Erythroblast (primary cell): Measurements from ENCODE around the gene C2orf72.

Experiments used
- DNase-seq, 2 experiments: peaks; one replicate each; lab custom pipeline; 2025; lab: John Stamatoyannopoulos, UW
- GATA1 ChIP-seq: IDR thresholded peaks from 2 replicates; pipeline ENCODE4 v1.6.1; 2011; ENCODE audit warnings: low read depth, mild to moderate bottlenecking, control low read depth, low read length, moderate library complexity
- POLR2A ChIP-seq: IDR thresholded peaks from 2 replicates; pipeline ENCODE4 v1.6.1; 2011; ENCODE audit warnings: mild to moderate bottlenecking, low read length

C2orf72 gene

GRCh38 chr2:231043796-231044195, 6.5 kb downstream of the C2orf72 start:
- no peak for DNase-seq
- no peak for TF ChIP-seq POLR2A
- TF ChIP-seq GATA1 = no peak

GRCh38 chr2:231046916-231047273, 9.6 kb downstream of the C2orf72 start:
- no peak for DNase-seq
- TF ChIP-seq POLR2A (no peak), GATA1 (no peak)

GRCh38 chr2:231047274-231047922, 10.1 kb downstream of the C2orf72 start:
- TF ChIP-seq POLR2A (no peak), GATA1 (no peak)
- DNase-seq = no peak

- TF ChIP-seq GATA1 = no peak
- no peak for TF ChIP-seq POLR2A
- DNase-seq = no peak
Observed at GRCh38 chr2:231047923-231048915, 10.9 kb downstream of the C2orf72 start.

- DNase-seq = peak in 1 of 2 experiments; percentile 36
- no peak for TF ChIP-seq POLR2A
- TF ChIP-seq GATA1 = no peak
Observed at GRCh38 chr2:231049286-231050017, 12.1 kb downstream of the C2orf72 start.

DNA sequence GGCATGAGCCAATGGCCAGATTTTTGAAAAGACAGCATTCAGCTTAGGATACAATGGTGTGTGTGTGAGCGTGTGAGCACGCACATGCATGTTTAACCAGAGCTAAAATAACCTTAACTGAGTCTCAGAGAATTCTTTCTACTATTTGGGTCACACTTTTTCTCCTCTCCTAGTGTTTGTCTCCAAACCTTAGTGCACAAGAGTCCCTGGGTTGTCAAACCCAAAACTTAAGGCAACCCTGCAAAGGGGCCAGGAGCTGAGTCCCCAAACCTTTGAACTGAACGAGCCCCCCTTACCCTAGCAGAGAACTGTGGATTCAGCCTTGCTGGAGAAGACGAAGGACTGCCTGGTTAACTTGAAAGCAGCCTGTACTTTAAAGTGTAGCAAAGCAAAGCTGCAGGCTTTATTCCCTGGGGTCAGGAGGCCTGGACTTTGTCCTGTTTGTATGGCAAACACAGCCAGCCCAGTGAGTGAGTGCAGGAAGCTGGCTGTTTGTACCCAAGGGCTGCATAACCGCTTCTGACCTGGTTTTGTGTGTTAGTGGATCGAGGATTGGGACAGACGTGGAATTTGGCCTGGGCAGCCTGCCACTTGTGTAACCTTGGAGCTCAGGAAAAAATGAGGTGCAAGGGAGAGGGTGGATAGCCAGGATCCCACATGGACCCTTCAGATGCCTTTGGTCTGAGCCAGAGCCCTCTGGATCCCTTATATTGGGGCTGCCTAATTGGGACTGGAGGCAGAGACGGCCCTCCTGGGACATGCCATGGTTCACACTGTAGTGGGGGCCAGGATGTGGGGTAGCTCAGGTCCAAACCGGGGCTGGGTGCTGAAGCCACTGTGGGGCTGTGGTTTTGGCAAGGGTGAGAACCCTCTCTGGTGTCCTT, 12.9 kb downstream of the C2orf72 start:
- TF ChIP-seq GATA1 = no peak
- TF ChIP-seq POLR2A = no peak
- DNase-seq = no peak

DNA sequence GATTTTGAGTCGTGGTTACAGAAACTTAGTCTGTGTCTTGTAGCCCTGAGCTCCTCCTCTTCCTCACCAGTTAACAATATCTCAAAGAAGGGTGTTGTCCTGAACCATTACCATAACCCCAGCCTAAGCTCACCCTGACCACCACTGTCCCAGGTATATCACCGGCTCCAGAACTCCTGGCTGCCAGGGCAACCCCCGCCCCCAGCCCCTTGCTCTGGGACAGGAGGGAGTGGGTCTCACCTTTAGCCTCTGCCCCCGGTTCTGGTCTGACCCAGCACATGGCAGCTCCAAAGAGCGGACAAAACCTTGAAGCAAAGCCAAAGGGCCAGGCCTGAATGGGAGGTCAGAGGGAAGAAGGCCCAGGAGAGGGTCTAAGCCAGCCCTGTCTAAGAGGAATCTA, 13.8 kb downstream of the C2orf72 start:
- no peak for TF ChIP-seq POLR2A
- no peak for TF ChIP-seq GATA1
- DNase-seq = no peak

GRCh38 chr2:231052494-231053451, 15.4 kb downstream of the C2orf72 start:
- peak; percentile 84 to 88 for DNase-seq
- TF ChIP-seq GATA1 = no peak

DNA sequence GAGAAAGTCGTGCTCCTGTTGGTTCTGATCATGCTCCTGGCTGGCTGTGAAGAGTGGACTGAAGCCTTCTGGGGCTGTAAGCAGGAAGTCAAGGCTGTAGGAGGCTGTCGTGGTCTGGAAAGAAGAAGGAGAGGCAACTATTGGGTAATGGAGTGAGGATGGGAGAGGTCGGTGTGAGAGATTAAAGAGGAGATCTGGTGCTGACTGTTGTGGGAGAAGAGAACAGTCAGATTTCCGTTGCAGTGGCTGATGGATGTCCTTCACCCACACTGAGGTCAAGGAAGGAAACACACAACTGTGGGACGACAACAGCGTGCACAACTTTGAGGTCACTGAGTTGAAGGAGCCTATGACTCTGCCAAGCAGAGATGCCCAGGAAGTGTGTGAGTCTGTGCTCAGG, 16.5 kb downstream of the C2orf72 start:
- DNase-seq = no peak
- TF ChIP-seq GATA1 (no peak), POLR2A (no peak)

DNA sequence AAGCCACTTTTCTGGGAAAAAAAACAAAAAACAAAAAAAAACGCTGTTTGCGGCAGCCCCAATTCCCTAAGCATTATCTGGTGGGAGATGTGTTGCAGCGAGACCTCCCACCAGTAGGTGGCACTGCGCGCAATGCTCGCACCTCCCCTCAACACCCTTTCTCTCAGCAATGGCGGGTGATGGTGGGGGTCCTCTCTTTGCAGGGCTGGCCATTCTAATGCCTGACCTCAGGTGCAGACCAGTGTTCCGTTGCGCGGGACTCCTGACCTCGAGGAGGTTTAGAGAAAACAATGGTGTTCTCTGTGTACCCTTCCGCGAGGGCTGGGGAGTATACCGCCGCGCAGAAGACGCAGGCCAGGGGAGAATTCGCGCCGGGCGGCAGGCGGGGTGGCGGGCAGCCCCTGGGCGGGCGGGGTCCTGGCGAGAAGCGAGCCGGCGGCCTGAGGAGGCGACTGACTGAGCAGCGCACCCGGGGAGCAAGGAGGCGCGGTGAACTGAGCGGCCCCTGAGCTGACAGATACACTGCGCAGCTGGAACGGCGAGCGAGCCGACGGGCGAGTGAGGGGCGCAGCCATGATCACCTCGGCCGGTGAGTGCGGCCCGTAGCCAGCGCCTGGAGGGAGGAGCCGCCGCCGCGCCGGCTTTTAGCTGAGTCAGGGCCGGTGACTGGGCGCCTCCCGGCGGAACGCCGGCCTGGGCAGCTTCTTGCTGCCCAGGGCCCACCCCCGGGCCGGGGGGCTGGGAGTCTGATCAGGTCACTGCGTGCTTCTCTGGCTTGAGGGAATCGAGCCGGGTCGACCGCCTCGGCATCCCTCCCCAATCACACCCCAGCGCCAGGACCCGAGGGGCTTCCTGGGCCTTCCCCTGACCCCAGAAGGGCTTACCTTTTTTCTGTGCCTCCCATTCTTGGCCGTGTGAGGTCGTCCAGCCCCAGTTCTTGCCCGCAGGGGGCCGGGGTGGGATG, 19.4 kb downstream of the C2orf72 start, which contains the start of gene PSMD1:
PSMD1 (plus strand) TSS at position 415 of the 964 bp plus-strand sequence; CDS start at position 574, 159 bp downstream.
- DNase-seq = peak; percentile 97 to 98
- TF ChIP-seq POLR2A = peak; percentile 64
- no peak for TF ChIP-seq GATA1

- TF ChIP-seq POLR2A (no peak), GATA1 (no peak)
- peak; percentile 48 to 68 for DNase-seq
Observed at GRCh38 chr2:231057590-231057989, 20.3 kb downstream of the C2orf72 start.
